NCI-H2029 (cell line): ENCODE results near the gene EVI2A.
"Not testable (repeated sequence)": the region's sequence is repeated elsewhere in the genome, so short reads cannot be mapped to it uniquely, and the experiment has no call there.

Source experiments
- DNase-seq: peaks from one replicate; lab custom pipeline; 2025; lab: John Stamatoyannopoulos, UW

EVI2A gene

DNA sequence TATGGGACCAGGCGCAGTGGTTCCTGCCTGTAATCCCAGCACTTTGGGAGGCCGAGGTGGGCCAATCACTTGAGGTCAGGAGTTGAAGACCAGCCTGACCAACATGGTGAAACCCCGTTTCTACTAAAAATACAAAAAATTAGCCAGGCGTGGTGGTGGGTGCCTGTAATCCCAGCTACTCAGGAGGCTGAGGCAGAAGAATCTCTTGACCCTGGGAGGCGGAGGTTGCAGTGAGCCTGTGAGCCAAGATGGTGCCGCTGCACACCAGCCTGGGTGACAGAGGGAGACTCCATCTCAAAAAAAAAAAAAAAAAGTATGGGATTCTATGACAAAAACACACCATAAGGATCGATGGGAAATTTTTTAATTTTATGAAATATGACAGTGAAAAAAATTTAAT is 9.2 kb downstream of the EVI2A start:
- DNase-seq = not testable (repeated sequence)

DNA sequence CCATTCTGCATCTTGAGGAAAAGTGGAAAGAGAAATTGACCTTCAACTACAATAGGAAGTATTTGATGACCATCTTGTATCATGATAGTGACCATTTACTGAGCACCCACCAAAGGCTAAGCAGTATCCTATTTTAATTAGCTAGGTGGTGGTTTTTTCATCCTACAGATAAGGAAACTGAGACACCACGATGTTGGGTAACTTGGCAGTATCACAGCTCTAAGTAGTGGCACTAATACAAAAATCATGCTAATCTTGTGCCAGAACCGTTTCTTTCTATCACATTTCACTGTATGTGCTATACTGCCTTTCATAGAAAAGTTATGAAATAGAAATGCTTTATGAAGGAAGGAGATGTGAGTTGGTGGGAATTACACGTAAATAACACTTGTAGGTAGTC is 9.9 kb downstream of the EVI2A start:
- DNase-seq = no peak

DNA sequence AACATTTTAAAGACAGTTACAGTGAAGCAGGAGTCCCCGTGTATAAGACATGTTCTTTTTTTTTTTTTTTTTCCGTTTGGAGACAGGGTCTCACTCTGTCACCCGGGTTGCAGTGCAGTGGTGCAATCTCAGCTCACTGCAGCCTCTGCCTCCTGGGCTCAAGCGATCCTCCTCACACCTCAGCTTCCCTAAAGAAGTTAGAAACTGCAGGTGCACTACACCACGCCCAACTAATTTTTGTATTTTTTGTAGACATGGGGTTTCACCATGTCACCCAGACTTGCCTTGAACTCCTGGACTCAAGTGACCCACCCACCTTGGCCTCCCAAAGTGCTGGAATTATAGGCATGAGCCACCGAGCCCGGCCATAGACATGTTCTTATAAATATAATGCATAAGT is 10.5 kb downstream of the EVI2A start:
- DNase-seq = no peak

DNA sequence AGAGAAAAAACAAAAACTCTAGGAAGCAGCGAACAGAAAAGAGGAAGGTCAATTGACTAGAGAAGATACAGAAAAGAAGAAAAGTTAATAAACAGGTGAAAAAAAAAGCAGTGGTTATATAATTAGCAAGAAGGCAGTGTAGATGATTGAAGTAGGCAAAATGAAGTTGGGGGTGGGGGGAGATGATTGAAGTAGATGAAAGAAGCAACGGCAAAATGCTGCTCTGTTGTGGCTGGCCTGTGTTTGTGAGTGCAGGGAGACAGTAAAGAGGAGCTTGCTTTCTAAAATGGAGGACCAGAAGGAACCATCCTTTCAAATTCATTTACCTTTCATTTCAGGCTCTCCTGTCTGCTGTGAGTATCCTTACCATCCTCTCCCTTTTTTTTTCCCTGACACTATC is 11.2 kb downstream of the EVI2A start:
- no peak for DNase-seq

DNA sequence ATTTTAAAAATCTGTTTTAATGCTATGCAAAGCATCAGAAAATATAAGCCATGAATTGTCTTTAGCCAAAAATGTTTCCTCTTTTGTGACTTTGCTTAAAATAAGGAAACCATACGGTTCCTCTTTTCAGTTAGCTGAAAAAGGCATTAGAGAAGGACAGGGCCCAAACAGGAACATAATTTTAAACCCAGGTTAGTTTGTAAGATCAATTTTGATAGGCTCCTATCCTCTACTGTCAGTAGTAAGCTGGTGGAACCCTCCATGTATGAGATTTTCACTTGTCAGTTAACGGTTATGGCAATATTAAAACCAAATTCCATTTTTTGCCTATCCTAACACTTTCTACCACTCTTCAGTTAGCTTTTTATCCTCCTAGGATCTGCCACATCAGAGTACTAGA is 11.9 kb downstream of the EVI2A start:
- no peak for DNase-seq

DNA sequence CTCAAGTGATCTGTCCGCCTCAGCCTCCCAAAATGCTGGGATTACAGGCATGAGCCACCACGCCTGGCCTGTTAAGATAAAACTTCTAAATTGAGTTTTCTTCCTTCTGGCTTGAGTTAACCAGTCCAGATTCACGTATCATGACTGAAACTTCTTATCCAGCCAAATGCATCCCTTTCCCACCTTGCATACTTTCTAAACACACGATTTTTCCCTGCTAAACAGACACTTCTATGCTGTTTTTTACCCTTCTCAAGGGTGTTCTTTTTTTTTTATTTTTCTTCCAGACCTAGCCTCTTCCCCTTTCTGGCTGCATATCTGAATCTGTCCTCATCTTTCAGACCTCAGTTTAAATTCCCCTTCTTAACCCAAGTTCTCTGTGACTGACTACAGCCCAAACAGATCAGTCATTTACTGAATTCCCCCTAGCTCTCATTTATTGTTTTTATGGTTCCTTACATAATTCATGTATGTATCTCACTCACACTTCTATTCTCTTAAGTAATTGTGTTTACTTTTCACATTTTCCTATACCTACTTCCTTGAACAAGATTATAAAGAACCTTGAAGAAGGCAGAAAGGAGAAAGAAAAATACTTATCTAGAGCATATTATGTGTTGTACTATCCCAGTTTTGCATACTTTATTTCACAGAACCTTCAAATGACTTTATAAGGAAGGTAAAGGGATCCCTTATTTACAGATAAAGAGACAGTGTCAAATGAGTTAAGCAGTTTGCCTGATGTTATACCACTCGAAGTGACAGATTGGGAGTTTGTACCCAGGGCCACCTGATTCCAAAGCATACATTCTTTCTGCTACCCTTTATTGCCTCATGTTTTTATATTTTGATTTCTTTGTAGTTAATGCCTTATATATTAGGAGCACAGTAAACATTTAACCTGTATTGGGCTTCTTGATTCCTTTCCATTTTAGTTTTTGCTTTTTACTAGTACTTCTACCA is 12.8 kb downstream of the EVI2A start:
- DNase-seq = no peak

DNA sequence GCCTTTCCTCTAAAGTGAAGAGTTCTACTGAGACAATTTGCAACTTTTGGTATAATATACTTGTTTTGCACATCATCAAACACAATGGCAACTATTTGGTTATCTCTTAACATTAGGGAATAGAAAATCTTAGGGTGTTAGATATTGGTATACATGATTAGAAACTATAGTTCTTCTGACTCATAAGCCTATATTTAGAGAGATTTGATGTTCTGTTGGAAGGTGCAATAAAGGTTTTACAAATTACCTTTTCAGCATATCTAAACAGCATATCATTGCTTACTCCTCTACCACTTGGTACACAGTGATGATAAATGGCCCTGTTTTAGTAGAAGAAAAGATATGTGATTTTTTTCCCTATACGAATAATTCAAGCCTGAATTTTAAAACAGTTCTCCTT is 13.8 kb downstream of the EVI2A start:
- DNase-seq = no peak

DNA sequence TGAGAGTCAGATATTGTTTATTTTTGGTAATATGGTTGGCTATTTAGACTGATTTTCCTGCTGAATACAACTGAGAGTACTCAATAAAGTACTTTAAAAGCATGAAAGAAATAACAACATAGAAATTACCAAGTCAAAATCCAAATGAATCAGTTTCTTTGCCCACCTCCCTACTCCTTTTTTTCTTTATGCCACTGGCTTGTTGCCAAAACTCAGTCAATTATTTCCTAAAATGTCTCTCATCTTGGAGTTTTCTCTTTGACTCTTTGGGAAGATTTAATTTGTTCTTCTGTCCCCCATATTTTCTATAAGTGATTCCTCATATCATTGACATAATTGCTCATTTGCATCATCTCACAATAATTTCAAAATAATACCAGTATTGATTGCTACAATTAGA is 21.8 kb downstream of the EVI2A start:
- no peak for DNase-seq

DNA sequence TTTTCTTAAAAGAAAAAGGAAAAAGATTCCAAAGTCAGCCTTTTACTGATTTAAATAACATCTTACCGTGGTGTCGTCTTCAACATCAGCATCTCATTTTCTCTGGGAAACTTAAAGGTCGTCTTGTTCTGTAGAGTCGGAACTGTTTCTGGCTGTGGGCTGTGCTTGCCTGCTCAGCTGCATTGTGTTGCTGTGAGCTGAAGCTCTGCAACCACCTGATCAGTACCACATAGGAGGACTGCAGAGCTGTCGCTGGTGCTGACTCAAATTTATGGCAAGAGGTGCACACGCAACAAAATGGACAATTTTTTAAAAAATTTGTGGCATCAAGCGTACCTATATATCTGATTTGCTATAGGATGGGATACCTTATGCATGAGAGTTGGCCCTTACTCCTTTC is 24.3 kb downstream of the EVI2A start, which contains the start of gene OMG:
Gene OMG, minus strand, starts transcription at position 150 of the 400 bp plus-strand sequence. CDS start 908 bp downstream, outside the sequence.
- no peak for DNase-seq

DNA sequence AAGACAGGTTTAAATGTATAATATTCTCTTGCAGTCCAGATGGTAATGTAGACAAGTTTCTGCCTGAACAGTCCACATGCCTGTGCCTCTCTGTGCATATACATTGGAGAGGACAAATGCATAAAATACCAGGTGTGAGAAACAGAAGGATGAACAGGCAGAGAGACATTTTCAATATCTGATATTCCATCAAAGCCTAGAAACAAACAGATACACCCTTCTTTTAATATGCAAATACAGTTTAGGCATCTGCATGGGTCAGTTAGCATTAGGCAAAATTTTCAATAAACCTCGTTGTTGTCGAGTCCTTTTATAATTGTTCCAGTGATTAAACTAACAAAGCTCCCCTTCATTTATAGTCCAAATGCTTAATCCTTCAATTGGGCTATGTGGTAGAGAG is 25.3 kb downstream of the EVI2A start:
- DNase-seq = no peak

DNA sequence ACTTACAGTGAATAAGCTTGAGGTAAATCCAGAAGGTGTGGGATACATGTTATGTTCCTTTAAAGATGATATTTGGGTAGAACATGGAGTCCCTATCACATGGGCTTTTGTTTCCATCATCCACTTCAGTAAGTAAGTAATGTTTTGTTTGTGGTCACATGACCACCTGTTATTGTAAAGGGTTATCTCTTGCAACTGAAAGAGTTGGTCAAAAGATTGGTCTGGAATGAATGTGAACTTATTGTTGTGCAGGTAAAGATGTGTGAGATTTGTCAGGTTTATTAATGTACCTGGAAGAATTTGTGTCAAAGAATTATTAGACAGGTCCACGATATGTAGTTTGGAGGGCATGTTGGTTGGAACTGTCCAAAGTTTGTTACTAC is 25.9 kb downstream of the EVI2A start:
- no peak for DNase-seq

DNA sequence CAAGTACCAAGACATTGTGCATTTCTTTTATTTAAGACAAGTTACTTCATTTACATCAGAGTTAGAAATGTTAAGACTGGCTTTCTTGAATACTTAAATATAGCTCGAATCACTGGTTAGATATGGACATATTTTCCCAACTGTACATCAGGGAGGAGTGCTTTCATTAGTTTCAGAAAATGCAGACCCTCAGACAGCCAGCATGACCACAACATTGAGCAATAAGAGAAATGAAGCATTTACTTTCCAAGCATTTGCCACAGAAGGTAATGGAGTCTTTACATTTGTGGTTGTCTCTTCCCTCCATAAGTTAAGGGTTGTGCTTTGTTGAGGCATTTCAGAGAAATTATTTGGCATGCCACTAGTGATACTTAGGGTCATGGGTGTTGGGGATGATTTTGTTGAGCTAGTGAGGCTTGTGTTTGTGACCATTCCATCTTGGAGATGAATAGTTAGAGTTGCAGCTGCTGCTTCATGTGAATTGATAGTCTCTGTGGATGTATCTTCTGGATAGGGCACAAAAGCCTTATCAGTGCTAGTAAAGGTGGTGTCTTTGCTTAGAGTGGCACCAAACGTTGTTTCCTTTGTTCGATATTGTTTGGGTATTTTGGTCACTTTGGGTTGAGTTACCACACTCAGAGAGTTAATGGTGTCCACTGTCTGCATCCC is 26.5 kb downstream of the EVI2A start:
- DNase-seq = no peak

DNA sequence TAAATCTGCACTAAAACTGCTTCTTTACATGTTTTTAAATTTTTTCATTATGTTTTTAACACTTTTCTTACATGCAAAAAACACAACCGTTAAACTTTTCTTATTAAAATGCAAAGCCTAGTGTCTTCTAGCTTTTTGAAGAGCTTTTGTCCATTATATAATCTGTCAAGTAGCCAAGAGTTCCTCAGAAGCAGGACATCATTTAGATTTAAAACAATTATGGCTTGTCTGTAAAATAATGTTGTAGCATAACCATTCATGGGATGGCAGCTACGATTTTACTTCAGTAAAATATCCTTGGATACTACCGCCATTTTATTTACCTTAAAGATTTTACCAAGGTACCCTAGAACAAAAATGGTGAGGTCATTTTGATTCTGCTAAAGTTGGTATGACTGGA is 27.2 kb downstream of the EVI2A start:
- no peak for DNase-seq

DNA sequence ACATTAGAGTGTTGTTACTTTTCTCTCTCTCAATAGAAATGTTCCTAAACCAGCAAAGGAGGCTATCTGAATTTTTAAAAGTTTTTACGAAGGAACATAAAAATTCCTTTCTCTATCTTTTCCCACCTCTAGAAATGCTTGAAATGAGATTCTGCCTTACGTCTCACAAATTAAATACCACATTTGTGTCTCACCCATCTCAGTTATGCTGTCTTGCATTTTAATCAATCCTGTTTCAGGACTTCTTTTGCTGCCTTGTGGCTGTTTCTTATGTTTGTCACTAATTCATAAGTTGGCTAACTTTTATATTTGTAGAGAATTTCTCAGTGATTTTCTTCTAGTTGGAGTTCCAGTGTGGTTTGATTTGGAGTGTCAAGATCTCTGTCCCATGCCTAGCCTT is 27.8 kb downstream of the EVI2A start:
- no peak for DNase-seq

DNA sequence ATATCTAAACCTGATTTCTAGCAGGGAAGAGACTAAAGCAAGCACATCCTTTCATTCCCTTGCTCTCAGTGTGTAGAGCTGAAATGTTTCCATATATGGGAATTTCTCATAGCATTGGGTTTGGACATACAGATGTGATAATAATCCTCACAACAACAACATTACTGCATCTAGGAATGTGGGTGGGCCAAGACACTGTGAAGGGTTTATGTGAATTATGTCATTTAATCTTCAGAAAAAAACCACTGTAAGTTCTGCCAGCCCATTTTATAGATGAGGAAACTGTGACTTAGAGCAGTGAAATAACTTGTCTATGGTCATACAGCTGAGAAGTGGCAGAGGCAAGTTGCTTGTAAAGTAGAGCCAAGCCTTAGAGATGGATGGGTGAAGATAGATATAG is 29.6 kb downstream of the EVI2A start:
- no peak for DNase-seq

DNA sequence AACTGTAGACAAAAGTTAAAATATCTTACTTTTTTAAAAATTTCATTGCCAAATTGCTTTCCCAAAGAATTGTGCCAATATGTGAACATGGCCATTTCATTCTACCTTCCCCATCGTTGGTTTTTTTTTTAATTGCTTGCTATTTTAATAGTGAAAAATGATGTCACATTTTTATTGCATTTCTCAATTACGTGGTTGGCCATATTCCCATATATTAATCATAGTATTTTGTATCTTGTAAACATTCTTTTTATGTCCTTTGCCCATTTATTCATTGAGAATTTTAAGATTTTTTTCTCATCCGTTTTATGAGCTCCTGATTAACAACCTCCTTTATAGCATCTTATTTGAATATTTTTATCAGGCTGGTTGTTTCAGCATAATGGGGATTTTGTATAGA is 31.6 kb downstream of the EVI2A start:
- no peak for DNase-seq

DNA sequence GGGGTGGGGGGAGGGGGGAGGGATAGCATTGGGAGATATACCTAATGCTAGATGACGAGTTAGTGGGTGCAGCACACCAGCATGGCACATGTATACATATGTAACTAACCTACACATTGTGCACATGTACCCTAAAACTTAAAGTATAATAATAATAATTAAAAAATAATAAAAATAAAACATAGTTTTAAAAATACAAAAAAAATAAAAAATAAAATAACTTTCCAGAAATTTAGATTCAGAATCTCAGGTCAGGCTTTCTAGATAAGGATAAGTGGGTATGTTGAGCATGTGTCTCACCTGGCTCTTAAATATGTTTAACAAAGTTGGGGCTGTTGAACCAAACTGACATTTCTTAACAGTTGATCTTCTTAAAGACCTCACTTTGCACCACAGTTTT is 33.5 kb downstream of the EVI2A start:
- DNase-seq = not testable (repeated sequence)

DNA sequence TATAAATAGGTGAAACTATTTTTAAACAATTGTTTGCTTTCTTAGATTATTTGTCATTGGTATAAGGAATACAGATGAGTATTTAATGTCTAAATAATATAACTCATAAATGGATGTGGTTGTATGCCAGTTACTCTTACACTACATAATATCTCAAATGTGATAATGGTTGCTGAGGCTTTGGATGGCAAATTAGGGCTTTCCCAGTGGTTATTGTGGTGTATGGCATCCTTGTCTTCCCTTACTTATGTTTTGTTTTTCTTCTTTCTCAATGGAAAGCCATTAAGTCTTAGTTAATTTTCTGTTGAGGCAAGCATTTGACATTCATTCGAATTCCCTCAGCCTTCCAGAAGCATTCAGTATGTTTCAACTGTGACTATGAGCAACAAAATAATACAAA is 34.8 kb downstream of the EVI2A start:
- no peak for DNase-seq

DNA sequence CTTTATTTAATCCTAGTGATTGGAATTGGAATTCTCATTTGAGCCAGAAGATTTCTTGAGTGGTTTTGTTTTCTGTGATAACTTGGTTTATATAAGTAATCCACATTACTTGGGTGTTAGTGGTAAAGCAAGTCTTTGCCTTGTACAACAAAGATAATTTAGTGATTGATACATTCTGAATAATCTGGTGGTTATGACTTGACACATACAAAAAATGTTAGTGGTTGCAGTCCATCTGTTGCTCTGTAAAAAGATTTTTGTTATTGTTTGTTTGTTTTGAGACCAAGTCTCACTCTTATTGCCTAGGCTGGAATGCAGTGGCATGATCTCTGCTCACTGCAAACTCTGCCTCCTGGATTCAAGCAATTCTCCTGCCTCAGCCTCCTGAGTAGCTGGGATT is 37.6 kb downstream of the EVI2A start:
- no peak for DNase-seq

DNA sequence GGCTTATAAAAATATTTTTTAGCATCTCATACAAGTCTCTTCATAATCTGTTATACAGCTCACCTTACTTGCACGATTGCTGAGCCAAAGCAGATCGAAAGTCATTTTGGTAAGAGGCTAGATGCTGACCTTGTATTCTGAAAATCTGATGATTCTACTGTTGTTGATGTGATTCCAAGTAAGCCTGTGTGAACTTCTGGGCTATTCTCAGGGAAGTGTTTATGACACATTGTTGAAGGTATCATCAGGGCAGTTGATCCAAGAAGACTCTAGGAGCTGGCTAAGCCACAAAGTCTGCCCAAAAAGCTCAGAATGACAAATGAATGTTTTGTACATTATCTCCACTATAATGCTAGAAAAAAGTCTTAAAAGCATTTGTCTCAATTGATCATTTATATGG is 40.4 kb downstream of the EVI2A start:
- DNase-seq = no peak

DNA sequence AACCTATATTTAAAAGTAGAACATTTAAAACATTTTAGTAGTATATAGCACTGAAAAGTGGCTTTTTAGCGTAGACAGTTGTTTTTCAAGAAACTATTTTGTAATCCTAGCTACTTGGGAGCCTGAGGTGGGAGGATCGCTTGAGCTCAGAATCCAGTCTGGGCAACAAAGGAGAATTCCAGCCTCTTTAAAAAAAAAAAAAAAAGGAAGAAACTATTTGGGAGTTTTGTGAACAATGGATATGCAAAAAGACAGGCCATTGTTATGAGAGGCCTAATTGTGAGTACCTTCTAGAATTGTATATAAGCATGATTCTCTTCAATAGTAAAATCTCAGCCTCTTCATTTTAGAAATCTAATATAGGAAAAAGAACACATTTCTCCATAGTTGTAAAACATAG is 42.0 kb downstream of the EVI2A start:
- no peak for DNase-seq

DNA sequence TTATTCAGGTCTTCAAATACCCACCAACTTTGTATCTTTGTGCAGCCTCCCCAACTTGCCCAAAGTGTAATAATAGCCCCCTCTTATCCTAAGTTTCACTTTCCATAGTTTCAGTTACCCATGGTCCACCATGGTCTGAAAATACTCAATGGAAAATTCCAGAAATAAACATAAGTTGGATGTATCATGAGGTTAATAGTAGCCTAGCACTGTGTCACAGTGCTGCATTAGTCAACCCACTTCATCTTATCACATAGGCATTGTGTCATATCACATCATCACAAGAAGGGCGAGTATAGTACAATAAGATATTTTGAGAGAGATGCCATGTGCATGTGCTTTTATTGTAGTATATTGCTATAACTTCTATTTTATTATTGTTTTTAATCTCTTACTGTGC is 46.3 kb downstream of the EVI2A start:
- no peak for DNase-seq

DNA sequence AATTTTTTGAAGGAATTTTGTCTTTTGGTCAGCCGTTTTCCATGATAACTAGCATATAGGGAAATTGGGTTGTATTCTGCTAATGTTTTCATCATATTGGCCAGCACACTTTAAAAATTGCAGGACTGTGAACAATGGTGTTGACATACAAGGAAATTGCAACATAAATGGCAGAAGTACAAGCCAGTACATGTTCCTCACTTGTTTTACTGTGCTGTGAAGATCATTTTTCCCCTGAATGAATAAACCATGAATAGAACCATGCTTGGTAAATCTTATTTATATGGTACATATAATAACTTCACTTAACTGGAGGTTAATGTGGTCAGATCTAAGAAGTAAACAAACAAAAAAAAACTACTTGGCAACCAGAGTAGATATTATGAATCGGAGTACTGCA is 47.2 kb downstream of the EVI2A start:
- DNase-seq = no peak

DNA sequence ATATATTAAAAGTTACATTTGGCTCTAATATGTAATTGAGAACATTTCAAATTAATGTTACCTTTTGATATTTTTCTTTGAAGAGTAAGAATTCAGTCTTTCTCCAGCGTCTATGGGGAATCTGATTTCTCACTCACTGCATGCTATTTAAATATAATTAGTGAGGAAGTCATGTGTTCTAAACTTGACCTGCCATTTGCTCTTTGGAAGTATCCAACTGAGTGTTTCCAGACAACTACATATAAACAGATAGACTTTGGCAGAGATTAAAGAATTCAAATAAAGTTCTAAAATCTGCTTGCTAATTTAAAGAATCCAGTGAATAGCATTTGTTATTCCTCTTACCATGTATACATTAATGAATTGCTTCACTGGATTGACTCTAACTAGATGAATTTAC is 47.9 kb downstream of the EVI2A start:
- no peak for DNase-seq
